GM13977 (cell line): ENCODE results near the gene EFEMP1.

Experiments
- DNase-seq: peaks from one replicate; pipeline ENCODE4 v3.0.0; 2012; ENCODE audit warnings: low spot score
- in situ Hi-C: fragments of 300-500 bp; cut with MboI; formaldehyde crosslinking; loops from one replicate; pipeline ENCODE4 v1.12.0; 2022; ENCODE audit warnings: low sequenced_read_pairs, low pct_unique_long_range_greater_than_20kb, mixed read lengths, inconsistent platforms; ENCODE audit not compliant: unreplicated experiment
- TF ChIP-seq, protein P1 (sequence below): IDR thresholded peaks from 2 replicates; pipeline ENCODE4 v1.5.1; 2012; ENCODE audit warnings: mild to moderate bottlenecking, control low read depth; ENCODE audit not compliant: insufficient read depth; ENCODE audit errors: extremely low read depth, missing control alignments

EFEMP1 gene

DNA sequence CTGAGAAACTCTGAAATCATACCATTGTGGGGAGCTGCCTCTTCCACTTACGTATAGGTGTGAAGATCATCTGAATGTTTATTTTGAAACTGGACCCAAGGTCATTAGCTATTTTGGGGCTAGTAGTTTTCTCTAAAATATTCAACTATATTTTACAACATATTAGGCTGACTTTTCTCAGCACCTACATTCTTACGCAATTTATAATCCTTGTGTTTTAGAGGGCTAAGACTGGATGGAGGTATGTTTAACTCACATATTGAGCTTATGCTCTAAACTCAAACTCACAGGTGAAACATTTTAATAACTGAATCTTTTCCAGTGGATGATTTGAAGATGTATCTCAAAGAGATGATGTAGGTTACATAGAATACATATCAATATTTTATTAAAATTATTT, 49.2 kb downstream of the EFEMP1 start:
- DNase-seq = no peak
- in situ Hi-C loops = no loop called here
- TF ChIP-seq, protein P1, sequence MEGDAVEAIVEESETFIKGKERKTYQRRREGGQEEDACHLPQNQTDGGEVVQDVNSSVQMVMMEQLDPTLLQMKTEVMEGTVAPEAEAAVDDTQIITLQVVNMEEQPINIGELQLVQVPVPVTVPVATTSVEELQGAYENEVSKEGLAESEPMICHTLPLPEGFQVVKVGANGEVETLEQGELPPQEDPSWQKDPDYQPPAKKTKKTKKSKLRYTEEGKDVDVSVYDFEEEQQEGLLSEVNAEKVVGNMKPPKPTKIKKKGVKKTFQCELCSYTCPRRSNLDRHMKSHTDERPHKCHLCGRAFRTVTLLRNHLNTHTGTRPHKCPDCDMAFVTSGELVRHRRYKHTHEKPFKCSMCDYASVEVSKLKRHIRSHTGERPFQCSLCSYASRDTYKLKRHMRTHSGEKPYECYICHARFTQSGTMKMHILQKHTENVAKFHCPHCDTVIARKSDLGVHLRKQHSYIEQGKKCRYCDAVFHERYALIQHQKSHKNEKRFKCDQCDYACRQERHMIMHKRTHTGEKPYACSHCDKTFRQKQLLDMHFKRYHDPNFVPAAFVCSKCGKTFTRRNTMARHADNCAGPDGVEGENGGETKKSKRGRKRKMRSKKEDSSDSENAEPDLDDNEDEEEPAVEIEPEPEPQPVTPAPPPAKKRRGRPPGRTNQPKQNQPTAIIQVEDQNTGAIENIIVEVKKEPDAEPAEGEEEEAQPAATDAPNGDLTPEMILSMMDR = no peak

DNA sequence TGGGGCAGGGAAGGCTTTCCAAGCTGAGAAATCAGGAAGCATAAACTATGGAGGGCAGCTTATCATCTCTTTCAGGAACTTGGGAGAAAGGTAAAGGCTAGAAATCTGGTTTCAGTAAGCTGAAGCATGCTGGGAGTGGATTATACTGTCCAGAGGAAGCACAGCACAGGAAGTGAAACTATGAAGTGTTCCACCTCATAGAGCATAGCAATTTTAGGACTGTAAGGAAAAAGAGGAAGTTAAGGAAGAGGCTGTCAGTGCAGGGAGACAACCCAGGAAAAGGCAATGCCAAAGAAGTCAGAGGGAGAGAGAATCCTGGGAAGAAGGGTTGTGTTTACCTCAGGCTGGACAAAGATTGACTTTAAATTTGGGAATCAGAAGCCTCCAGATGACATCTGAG, 51.9 kb downstream of the EFEMP1 start:
- no peak for DNase-seq

DNA sequence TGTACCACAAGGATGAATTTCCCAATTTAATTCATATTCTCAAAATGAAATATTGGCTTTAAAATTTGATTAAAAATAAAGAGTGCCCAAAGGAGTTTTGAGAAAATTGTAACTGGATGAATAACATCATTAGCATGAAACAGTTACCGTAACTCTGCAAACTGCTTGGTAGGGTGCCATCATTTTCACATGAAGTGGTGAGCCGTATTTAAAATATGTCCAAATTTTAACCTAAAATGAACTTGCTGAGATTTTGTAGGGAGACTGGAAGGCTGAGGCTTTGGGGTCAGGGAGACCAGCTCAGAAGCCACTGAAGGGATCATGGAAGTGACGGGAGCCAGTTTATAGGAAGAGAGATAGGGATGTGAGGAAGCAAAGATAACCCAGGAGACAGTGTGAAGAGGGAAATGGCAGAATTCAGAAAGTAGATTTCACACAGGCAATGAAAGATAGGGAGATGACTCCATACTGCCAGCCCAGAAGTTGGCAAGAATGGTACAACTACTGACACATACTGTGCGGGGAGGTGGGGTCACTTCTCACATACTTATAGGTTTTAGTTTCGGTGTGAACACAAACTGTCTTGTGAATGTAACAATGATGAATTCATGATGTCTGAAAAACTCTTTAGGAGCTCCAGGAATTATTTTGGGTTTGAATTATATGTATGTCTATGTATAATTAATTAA, 53.8 kb downstream of the EFEMP1 start:
- TF ChIP-seq, protein P1 = no peak
- in situ Hi-C loops = no loop called here
- DNase-seq = no peak

More for the DNA sequence above, 51.9 kb downstream of the EFEMP1 start:
- TF ChIP-seq, protein P1 = no peak
- in situ Hi-C loops = no loop called here

DNA sequence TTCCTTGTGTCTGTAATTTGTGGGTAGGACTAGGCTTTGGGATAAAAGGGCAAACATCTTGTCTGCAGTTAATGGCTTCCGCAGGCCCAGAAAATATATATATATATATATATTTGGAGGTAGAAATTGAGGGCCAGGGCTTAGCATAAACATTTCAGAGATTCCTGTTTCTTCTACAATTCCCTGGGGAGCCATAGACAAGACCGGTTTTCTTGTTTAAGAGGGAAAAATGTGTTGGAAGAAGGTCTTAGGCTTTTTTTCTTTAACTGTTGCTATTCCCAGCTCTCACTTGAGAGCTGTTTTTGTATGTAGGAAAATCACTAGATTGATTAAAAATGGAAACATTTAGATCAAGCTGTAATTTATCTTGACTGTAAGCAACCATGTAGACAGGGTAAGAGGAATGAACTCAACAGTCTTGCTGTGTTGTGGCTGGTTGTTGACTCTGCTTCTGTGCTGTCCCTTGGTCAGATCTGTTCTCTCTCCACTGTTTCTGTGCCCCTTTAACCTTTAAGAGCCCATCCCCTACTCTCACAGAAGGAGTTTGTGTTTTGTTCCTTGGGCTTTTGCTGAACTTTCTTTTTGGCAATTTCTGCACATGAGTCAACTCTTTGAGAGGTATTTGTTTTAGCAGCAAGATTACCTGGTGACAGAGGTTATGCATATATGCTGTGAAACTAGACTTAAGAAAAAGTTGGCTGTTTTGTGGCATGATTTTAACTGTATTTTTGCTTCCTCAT, 58.3 kb downstream of the EFEMP1 start:
- TF ChIP-seq, protein P1 = no peak
- DNase-seq = no peak
- in situ Hi-C loops = no loop called here

DNA sequence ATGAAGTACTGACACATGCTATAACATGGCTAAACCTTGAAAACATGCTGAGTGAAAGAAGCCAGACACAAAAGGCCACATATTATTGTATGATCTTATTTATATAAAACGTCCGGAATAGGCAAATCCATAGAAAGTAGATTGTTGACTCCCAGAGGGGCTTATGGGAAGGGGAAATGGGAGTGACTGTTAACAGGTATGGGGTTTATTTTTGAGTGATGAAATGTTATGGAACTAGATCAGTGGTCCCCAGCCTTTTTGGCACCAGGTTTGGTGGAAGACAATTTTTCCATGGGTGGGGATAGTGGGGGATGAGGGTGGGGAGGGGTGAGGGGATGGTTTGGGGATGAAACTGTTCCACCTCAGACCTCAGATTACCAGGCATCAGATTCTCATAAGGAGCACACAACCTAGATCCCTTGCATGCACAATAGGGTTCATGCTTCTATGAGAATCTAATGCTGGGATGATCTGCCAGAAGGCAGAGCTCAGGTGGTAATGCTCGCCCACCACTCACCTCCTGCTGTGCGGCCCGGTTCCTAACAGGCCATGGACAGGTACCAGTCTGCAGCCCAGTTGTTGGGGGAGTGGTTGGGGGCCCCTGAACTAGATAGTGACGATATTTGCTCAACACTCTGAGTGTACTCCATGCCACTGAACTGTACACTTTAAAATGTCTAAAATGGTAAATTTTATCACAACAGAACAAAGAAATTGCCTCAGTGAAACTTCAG, 59.1 kb downstream of the EFEMP1 start:
- no peak for DNase-seq
- TF ChIP-seq, protein P1 = no peak
- in situ Hi-C loops = no loop called here

DNA sequence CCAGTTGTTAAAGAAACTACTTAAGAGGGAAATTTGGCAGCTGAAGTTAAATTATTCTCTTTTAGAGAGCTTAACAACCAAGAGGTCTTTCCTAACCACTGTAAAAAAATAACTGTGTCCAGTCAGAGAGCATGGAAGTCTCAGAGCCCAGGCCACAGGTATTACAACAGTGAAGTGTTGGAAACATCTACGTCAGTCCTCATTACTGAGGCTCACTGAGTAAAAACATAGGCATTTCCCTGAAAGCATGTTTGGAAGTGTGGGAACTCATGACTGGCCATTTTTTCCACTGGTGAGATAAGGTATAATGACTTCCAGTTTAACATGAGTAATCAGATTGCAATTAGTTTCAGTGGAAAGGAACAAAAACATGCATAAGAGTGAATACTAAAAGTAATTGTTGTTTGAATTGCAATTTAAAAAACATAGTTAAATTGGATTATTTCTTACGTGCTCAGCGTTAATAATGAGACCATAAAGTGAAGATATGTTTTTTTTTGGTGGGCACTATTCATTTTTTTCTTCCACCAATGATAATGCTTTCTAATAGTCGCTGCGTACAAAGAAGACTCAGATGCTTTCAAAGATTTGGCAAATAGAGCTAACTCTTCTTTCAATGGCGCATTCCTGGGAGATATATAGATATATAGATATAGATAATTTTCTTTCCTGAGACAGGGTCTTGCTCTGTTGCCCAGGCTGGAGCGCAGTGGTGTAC, 60.8 kb downstream of the EFEMP1 start:
- in situ Hi-C loops = no loop called here
- TF ChIP-seq, protein P1 = no peak
- DNase-seq = no peak
